Keratinocyte (primary cell): ENCODE measurements around the gene MYL4. TPM values are rescaled to one million over a fixed set of nuclear protein-coding genes. Genes with fewer than 3 reads are reported as not detected.

Source experiments
- DNase-seq: peaks from one replicate; pipeline ENCODE4 v3.0.0-alpha.2; 2011; ENCODE audit warnings: low read depth, missing footprints, low spot score
- FAIRE-seq: peaks from 2 replicates; lab custom pipeline; 2011; peaks lifted over from hg19 to GRCh38; lab: Jason Lieb, UNC
- H2AFZ ChIP-seq: 2 replicates; pipeline ENCODE4 v1.6.0; 2012; ENCODE audit warnings: low read length, control low read depth, inconsistent platforms; ENCODE audit not compliant: control insufficient read depth
- H3K27ac ChIP-seq: 2 replicates; pipeline ENCODE4 v1.5.1; 2011; ENCODE audit warnings: low read length; ENCODE audit not compliant: control insufficient read depth, insufficient read depth
- H3K27me3 ChIP-seq: 3 replicates; pipeline ENCODE4 v1.6.0; 2011; ENCODE audit warnings: low read length; ENCODE audit not compliant: control insufficient read depth, insufficient read depth; ENCODE audit errors: extremely low read depth
- H3K36me3 ChIP-seq, 2 experiments: 2 replicates in 1 of 2; 3 replicates in 1 of 2; pipeline ENCODE4 v1.5.1; 2011; ENCODE audit warnings: low read length in 2 of 2, mild to moderate bottlenecking in 1 of 2; ENCODE audit not compliant: control insufficient read depth in 2 of 2, insufficient read depth in 2 of 2; ENCODE audit errors: extremely low read depth in 1 of 2
- H3K4me1 ChIP-seq: 3 replicates; pipeline ENCODE4 v1.5.1; 2011; ENCODE audit warnings: low read length; ENCODE audit not compliant: control insufficient read depth, insufficient read depth; ENCODE audit errors: extremely low read depth
- H3K4me2 ChIP-seq: 3 replicates; pipeline ENCODE4 v1.6.0; 2011; ENCODE audit warnings: low read depth, low read length; ENCODE audit not compliant: control insufficient read depth, insufficient read depth; ENCODE audit errors: extremely low read depth
- H3K4me3 ChIP-seq, 3 experiments: fragments of 200-600 bp in 1 of 3; sonication (generic) in 1 of 3; 2 replicates in 2 of 3; 3 replicates in 1 of 3; pipeline ENCODE4 v1.5.1; 2011 to 2016; ENCODE audit warnings: low read length in 3 of 3, mild to moderate bottlenecking in 3 of 3, control low read depth in 2 of 3, inconsistent platforms in 1 of 3, low read depth in 1 of 3, mixed read lengths in 1 of 3, mixed run types in 1 of 3, moderate library complexity in 1 of 3; ENCODE audit not compliant: control insufficient read depth in 2 of 3, insufficient read depth in 2 of 3; ENCODE audit errors: extremely low read depth in 1 of 3
- H3K79me2 ChIP-seq: 2 replicates; pipeline ENCODE4 v1.6.0; 2012; ENCODE audit warnings: low read length; ENCODE audit not compliant: control insufficient read depth, insufficient read depth
- H3K9ac ChIP-seq: 3 replicates; pipeline ENCODE4 v1.6.0; 2011; ENCODE audit warnings: low read length; ENCODE audit not compliant: control insufficient read depth, insufficient read depth; ENCODE audit errors: extremely low read depth
- H3K9me1 ChIP-seq: 3 replicates; pipeline ENCODE4 v1.6.0; 2011; ENCODE audit warnings: low read length; ENCODE audit not compliant: control insufficient read depth, insufficient read depth; ENCODE audit errors: extremely low read depth
- H3K9me3 ChIP-seq: 2 replicates; pipeline ENCODE4 v1.5.1; 2012; ENCODE audit warnings: low read depth, low read length; ENCODE audit not compliant: control insufficient read depth
- H4K20me1 ChIP-seq: 3 replicates; pipeline ENCODE4 v1.6.0; 2011; ENCODE audit warnings: low read length; ENCODE audit not compliant: control insufficient read depth, insufficient read depth; ENCODE audit errors: extremely low read depth
- EZH2 ChIP-seq: IDR thresholded peaks from one replicate; pipeline ENCODE4 v1.6.1; 2012; ENCODE audit warnings: inconsistent platforms, mild to moderate bottlenecking, low read length, moderate library complexity
- dilution Hi-C: fragments of 300-500 bp; cut with MboI; formaldehyde crosslinking; loops from one replicate; pipeline ENCODE4 v1.7.0; 2020; ENCODE audit warnings: low sequenced_read_pairs; ENCODE audit not compliant: extremely low pct_ligation_motif_present
- polyA plus RNA-seq, 5 experiments: library from polyadenylated mRNA; depleted of rRNA in 3 of 5; stranded (reverse) in 3 of 5; stranded (forward) in 1 of 5; unstranded in 1 of 5; fragments of >200 nt; gene quantifications; 1 replicate in 1 of 5; 2 replicates in 3 of 5; 3 replicates in 1 of 5; pipeline versions ENCODE4 v1.2.1 to v1.2.3, GENCODE V29; 2011 to 2012; ENCODE audit warnings: missing spikeins in 2 of 5, low read depth in 1 of 5, low replicate concordance in 1 of 5
- TF ChIP-seq, protein P1 (sequence below), 3 experiments: IDR thresholded peaks in 1 of 3; conservative IDR thresholded peaks in 1 of 3; optimal IDR thresholded peaks in 1 of 3; 2 replicates in 2 of 3; 3 replicates in 1 of 3; pipeline versions ENCODE3 to v1.5.1; 2011; ENCODE audit warnings: low read length in 3 of 3, mild to moderate bottlenecking in 3 of 3, moderate library complexity in 2 of 3, control low read depth in 1 of 3, inconsistent platforms in 1 of 3; ENCODE audit not compliant: insufficient read depth in 2 of 3; ENCODE audit errors: extremely low read depth in 1 of 3

Gene MYL4
- polyA plus RNA-seq, 1 donor (not counting 4 experiments of a cell fraction or from before 2014, with no cell fraction given) = not detected

DNA sequence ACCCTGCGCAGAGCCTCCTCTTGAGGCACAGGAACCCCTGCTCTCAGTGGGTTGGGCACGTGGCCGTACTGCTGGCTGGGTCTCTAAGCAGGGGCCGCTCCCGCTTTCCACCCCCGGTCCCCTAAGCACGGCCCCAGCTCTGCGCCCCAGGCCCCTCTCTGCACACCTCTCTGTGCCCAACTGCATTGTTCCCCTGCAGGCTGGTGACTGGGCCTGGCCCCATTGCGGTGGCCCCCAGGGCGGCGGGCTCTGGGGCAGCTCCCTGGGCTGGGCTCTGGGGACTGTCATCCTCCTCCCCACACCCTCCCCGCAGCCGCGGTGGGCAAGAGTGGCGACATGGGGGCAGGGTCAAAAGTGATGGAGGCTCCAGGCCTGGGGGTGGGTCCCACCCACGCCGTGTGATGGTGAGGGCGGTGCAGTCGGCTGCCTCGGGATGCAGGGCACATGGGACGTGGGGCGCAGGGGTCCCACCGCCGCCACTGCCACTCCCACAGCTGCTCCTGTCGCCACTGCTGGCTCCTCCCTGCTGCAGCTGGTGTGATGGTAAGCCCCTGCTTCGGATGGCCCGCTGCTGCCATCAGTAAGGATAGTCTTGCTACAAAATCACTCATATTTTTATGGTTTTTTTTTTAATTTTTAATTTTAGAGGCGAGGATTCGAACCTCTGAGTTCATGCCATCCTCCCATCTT is 29.3 kb downstream of the MYL4 start:
- Histone ChIP-seq H3K4me3 (no peak overlapping the region), H3K4me2 (no peak overlapping the region), H3K27me3 (peaks cover 3% of the 10 kb centered on the region), H3K9me1 (no peaks in the 10 kb centered on the region), H3K9me3 (peaks cover 3% of the 10 kb centered on the region), H3K4me1 (peaks cover 16% of the 10 kb centered on the region), H3K27ac (no peak overlapping the region), H3K9ac (no peak overlapping the region), H4K20me1 (no peaks in the 10 kb centered on the region), H3K79me2 (no peaks in the 10 kb centered on the region), H3K36me3 (no peaks in the 10 kb centered on the region), H2AFZ (no peak overlapping the region)
- FAIRE-seq (no peak), DNase-seq (no peak)
- dilution Hi-C loops = no loop called here
- TF ChIP-seq, protein P1, sequence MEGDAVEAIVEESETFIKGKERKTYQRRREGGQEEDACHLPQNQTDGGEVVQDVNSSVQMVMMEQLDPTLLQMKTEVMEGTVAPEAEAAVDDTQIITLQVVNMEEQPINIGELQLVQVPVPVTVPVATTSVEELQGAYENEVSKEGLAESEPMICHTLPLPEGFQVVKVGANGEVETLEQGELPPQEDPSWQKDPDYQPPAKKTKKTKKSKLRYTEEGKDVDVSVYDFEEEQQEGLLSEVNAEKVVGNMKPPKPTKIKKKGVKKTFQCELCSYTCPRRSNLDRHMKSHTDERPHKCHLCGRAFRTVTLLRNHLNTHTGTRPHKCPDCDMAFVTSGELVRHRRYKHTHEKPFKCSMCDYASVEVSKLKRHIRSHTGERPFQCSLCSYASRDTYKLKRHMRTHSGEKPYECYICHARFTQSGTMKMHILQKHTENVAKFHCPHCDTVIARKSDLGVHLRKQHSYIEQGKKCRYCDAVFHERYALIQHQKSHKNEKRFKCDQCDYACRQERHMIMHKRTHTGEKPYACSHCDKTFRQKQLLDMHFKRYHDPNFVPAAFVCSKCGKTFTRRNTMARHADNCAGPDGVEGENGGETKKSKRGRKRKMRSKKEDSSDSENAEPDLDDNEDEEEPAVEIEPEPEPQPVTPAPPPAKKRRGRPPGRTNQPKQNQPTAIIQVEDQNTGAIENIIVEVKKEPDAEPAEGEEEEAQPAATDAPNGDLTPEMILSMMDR (optimal IDR thresholded peaks at IDR 0.05 in 1 of 3, IDR thresholded peaks at IDR 0.05 in 1 of 3, conservative IDR thresholded peaks at IDR 0.05 in 1 of 3; ENCODE audit: extremely low read depth in 1 of 3, insufficient read depth in 2 of 3, low read length in 3 of 3) = no peak
- no peak for TF ChIP-seq EZH2

DNA sequence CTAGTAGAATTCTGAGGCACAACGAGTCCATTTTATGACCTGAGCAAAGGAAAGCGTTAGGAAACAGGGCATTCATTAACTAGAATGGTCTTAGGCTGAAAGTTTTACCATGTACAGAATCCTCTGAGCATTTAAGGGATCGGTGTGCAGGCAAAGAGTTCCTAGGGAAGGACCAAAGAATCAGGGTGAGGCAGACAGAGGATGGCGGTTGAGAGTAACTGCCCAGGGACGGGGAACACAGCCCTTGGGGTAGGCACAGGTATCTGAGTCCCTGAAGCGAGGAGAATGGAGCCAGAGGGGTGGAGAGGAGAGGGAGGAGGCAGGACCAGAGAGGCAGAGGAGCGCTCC is 30.4 kb downstream of the MYL4 start:
- FAIRE-seq = no peak

More for the DNA sequence above, 30.4 kb downstream of the MYL4 start:
- Histone ChIP-seq H2AFZ (peak overlapping the region; percentile 55), H4K20me1 (no peaks in the 10 kb centered on the region), H3K79me2 (no peaks in the 10 kb centered on the region), H3K4me3 (no peak overlapping the region), H3K36me3 (no peaks in the 10 kb centered on the region), H3K4me2 (no peak overlapping the region), H3K9ac (no peak overlapping the region), H3K9me3 (peaks cover 3% of the 10 kb centered on the region), H3K27me3 (peaks cover 3% of the 10 kb centered on the region), H3K4me1 (peaks cover 16% of the 10 kb centered on the region), H3K27ac (no peak overlapping the region), H3K9me1 (no peaks in the 10 kb centered on the region)
- no peak for DNase-seq
- TF ChIP-seq EZH2 = no peak
- TF ChIP-seq, protein P1 (optimal IDR thresholded peaks at IDR 0.05 in 1 of 3, IDR thresholded peaks at IDR 0.05 in 1 of 3, conservative IDR thresholded peaks at IDR 0.05 in 1 of 3; ENCODE audit: extremely low read depth in 1 of 3, insufficient read depth in 2 of 3, low read length in 3 of 3) = no peak
- dilution Hi-C loops = no loop called here
